HepG2 (cell line): ENCODE measurements around the gene HTR6. TPM values are rescaled to one million over a fixed set of nuclear protein-coding genes. Genes with fewer than 3 reads are reported as not detected.

ENCODE experiments used
- ATF5 ChIP-seq: sonication (generic); formaldehyde crosslinking; IDR thresholded peaks from 2 replicates; pipeline ENCODE4 v1.4.0; 2020; ENCODE audit warnings: mild to moderate bottlenecking, low read depth, missing genetic modification reagents
- FOXK1 ChIP-seq: sonication (generic); formaldehyde crosslinking; IDR thresholded peaks from 2 replicates; pipeline ENCODE4 v1.4.0; 2020; ENCODE audit warnings: low read depth, missing genetic modification reagents, borderline replicate concordance
- KAT2B ChIP-seq: fragments of 150-350 bp; IDR thresholded peaks from 2 replicates; pipeline ENCODE4 v1.6.1; 2014; ENCODE audit warnings: low read depth, low read length, borderline replicate concordance
- RFXAP ChIP-seq: sonication (generic); formaldehyde crosslinking; IDR thresholded peaks from 2 replicates; pipeline ENCODE4 v1.4.0; 2020; ENCODE audit warnings: missing genetic modification reagents, borderline replicate concordance
- SRSF9 ChIP-seq: fragments of 200-400 bp; formaldehyde crosslinking; IDR thresholded peaks from 2 replicates; pipeline ENCODE4 v1.6.1; 2018; ENCODE audit warnings: borderline replicate concordance, mild to moderate bottlenecking, low read depth, low read length; ENCODE audit not compliant: insufficient read depth, poor library complexity, severe bottlenecking
- THAP9 ChIP-seq: sonication (generic); formaldehyde crosslinking; IDR thresholded peaks from 2 replicates; pipeline ENCODE4; 2020; ENCODE audit warnings: missing genetic modification reagents, mild to moderate bottlenecking, borderline replicate concordance
- ZNF17 ChIP-seq: sonication (generic); formaldehyde crosslinking; IDR thresholded peaks from 2 replicates; pipeline ENCODE4 v1.5.0; 2020; ENCODE audit warnings: mild to moderate bottlenecking, missing genetic modification reagents
- ZNF207 ChIP-seq: fragments of 450-650 bp; IDR thresholded peaks from 2 replicates; pipeline ENCODE4 v1.6.1; 2016; ENCODE audit warnings: antibody characterized with exemption, borderline replicate concordance
- ZNF274 ChIP-seq: sonication (generic); formaldehyde crosslinking; IDR thresholded peaks from 2 replicates; pipeline ENCODE4 v1.5.1; 2020; ENCODE audit warnings: mild to moderate bottlenecking, missing genetic modification reagents
- ZNF3 ChIP-seq: IDR thresholded peaks from 2 replicates; pipeline ENCODE4 v1.7.0; 2017; ENCODE audit warnings: inconsistent platforms
- ZNF883 ChIP-seq: sonication (generic); formaldehyde crosslinking; IDR thresholded peaks from 2 replicates; pipeline ENCODE4 v1.5.1; 2020; ENCODE audit warnings: mild to moderate bottlenecking, missing genetic modification reagents; ENCODE audit errors: not compliant biosample characterization
- polyA plus RNA-seq, 8 experiments: library from polyadenylated mRNA; depleted of rRNA in 3 of 8; stranded (reverse) in 7 of 8; unstranded in 1 of 8; fragments of >200 nt; fragmentation: Illumina TruSeq in 4 of 8; extraction: Trizol in 4 of 8; gene quantifications; 2 replicates each; pipeline versions ENCODE4 v1.2.1 to v1.2.3, GENCODE V29; 2011 to 2016; ENCODE audit warnings: low read depth in 4 of 8, missing spikeins in 1 of 8, mixed read lengths in 1 of 8; ENCODE audit not compliant: insufficient read depth in 1 of 8
- total RNA-seq, 5 experiments: library from RNA; depleted of rRNA; stranded (reverse); fragments of >200 nt; fragmentation: Illumina TruSeq; extraction: Trizol; gene quantifications; 2 replicates each; pipeline ENCODE4 v1.2.3, GENCODE V29; 2016; ENCODE audit warnings: low read depth in 1 of 5
- TF ChIP-seq, protein P1 (sequence below): sonication (generic); formaldehyde crosslinking; IDR thresholded peaks from 2 replicates; pipeline ENCODE4 v1.8.1; 2023; ENCODE audit warnings: mild to moderate bottlenecking, missing genetic modification reagents
- TF ChIP-seq, protein P2 (sequence below): sonication (generic); formaldehyde crosslinking; IDR thresholded peaks from 2 replicates; pipeline ENCODE4 v1.4.0; 2020; ENCODE audit warnings: missing genetic modification reagents
- TF ChIP-seq, protein P3 (sequence below): sonication (generic); formaldehyde crosslinking; IDR thresholded peaks from 2 replicates; pipeline ENCODE4 v1.4.0; 2020; ENCODE audit warnings: missing genetic modification reagents
- TF ChIP-seq, protein P4 (sequence below): sonication (generic); formaldehyde crosslinking; IDR thresholded peaks from 2 replicates; pipeline ENCODE4 v1.4.0; 2020; ENCODE audit warnings: missing genetic modification reagents

Gene HTR6
- total and polyA plus RNA-seq, 2 of the 13 experiments (the other 11 are each of a cell fraction or from before 2014, with no cell fraction given), result 0.04 TPM; not detected in 1

- TF ChIP-seq, protein P1, sequence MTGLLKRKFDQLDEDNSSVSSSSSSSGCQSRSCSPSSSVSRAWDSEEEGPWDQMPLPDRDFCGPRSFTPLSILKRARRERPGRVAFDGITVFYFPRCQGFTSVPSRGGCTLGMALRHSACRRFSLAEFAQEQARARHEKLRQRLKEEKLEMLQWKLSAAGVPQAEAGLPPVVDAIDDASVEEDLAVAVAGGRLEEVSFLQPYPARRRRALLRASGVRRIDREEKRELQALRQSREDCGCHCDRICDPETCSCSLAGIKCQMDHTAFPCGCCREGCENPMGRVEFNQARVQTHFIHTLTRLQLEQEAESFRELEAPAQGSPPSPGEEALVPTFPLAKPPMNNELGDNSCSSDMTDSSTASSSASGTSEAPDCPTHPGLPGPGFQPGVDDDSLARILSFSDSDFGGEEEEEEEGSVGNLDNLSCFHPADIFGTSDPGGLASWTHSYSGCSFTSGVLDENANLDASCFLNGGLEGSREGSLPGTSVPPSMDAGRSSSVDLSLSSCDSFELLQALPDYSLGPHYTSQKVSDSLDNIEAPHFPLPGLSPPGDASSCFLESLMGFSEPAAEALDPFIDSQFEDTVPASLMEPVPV (CRISPR knock-in tag), result no peak
- TF ChIP-seq ZNF17 (CRISPR knock-in tag) (no peak), ATF5 (CRISPR knock-in tag) (no peak), KAT2B (no peak), THAP9 (CRISPR knock-in tag) (no peak), FOXK1 (CRISPR knock-in tag) (peak; percentile 57; the same call in 1 of the 2 replicates), ZNF883 (no peak), SRSF9 (no peak), RFXAP (no peak), ZNF3 (no peak), ZNF207 (no peak), ZNF274 (CRISPR knock-in tag) (no peak)
- TF ChIP-seq, protein P2, sequence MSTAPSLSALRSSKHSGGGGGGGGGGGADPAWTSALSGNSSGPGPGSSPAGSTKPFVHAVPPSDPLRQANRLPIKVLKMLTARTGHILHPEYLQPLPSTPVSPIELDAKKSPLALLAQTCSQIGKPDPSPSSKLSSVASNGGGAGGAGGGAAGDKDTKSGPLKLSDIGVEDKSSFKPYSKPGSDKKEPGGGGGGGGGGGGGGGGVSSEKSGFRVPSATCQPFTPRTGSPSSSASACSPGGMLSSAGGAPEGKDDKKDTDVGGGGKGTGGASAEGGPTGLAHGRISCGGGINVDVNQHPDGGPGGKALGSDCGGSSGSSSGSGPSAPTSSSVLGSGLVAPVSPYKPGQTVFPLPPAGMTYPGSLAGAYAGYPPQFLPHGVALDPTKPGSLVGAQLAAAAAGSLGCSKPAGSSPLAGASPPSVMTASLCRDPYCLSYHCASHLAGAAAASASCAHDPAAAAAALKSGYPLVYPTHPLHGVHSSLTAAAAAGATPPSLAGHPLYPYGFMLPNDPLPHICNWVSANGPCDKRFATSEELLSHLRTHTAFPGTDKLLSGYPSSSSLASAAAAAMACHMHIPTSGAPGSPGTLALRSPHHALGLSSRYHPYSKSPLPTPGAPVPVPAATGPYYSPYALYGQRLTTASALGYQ (CRISPR knock-in tag), result peak; percentile 95
- TF ChIP-seq, protein P3, sequence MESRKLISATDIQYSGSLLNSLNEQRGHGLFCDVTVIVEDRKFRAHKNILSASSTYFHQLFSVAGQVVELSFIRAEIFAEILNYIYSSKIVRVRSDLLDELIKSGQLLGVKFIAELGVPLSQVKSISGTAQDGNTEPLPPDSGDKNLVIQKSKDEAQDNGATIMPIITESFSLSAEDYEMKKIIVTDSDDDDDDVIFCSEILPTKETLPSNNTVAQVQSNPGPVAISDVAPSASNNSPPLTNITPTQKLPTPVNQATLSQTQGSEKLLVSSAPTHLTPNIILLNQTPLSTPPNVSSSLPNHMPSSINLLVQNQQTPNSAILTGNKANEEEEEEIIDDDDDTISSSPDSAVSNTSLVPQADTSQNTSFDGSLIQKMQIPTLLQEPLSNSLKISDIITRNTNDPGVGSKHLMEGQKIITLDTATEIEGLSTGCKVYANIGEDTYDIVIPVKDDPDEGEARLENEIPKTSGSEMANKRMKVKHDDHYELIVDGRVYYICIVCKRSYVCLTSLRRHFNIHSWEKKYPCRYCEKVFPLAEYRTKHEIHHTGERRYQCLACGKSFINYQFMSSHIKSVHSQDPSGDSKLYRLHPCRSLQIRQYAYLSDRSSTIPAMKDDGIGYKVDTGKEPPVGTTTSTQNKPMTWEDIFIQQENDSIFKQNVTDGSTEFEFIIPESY (CRISPR knock-in tag), result no peak
- TF ChIP-seq, protein P4, sequence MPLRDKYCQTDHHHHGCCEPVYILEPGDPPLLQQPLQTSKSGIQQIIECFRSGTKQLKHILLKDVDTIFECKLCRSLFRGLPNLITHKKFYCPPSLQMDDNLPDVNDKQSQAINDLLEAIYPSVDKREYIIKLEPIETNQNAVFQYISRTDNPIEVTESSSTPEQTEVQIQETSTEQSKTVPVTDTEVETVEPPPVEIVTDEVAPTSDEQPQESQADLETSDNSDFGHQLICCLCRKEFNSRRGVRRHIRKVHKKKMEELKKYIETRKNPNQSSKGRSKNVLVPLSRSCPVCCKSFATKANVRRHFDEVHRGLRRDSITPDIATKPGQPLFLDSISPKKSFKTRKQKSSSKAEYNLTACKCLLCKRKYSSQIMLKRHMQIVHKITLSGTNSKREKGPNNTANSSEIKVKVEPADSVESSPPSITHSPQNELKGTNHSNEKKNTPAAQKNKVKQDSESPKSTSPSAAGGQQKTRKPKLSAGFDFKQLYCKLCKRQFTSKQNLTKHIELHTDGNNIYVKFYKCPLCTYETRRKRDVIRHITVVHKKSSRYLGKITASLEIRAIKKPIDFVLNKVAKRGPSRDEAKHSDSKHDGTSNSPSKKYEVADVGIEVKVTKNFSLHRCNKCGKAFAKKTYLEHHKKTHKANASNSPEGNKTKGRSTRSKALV, result peak; percentile 31; the same call in 1 of the 2 replicates
These were observed 44.8 kb upstream of the HTR6 start (continued) for GRCh38 chr1:19619697-19620384.
